ENCODE data around the gene WDR45B.

GRCh38 chr17:82630212-82630611 is 18.0 kb downstream of the WDR45B start:
- TF ChIP-seq CTCF (IDR thresholded peaks at IDR 0.05 in 8 of 11, conservative IDR thresholded peaks at IDR 0.05 in 3 of 11) (no peak), POLR2A (IDR thresholded peaks at IDR 0.05) (no peak)

Measured in spleen (tissue), 7 donors.